SW 1271 (cell line): Measurements from ENCODE around the gene SLC2A9.
A peak's percentile ranks its signal among the peaks of the same experiment; 100 is the strongest.

Source experiments
- DNase-seq, 2 experiments: peaks; one replicate each; lab custom pipeline; 2025; lab: John Stamatoyannopoulos, UW

SLC2A9 gene

DNA sequence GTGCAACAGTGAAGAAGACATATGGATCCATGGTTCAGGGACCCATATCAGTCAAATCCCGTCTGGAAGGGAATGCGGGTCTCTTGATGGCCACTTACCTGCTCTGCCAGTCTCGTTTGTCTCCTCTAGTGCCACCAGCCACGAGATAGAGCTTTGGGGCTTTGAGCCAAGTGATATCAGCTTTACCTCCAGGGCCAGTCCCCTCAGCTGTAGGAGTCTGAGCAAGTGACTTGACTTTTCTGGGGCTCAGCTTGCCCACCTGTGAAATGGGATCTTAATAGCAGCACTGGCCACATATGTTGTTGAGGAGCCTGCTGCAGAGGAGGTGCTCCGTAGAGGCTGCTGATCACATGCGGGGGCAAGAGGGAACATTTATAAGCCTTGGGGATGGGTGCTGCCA lies 1.2 kb downstream of the SLC2A9 start:
- DNase-seq: no peak

- no peak for DNase-seq
Observed at GRCh38 chr4:10019521-10020051, 1.7 kb downstream of the SLC2A9 start.

DNA sequence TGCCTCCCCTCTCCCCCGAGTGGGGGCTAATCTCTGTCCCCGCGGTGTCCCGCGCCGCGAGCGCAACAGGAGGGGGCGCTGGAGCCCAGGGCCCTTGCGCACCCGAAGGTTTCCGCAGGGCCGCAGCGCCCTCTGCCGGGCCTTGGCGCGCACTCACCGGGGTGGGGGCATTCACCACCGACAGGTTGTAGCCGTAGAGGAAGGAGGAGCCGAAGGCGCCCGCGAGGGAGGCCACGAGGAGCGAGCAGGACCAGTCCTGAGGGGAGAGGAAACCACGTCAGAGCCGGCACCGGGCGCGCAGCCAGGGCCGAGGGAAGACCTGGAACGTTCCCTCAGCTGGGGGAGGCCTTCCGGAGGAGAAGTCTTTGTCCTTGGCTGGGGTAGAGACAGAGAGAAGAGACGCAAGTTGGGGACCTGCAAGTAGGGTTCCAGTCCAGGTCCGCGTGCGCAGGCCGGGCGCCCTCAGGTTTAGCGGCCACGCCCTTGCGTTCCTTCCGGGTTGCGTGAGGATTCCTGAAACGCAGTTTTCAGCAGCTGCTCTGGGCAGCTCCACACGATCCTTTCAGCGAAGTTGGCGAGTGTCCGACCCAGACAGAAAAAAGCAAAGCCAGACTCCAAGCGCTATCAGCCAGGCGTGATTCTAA lies 2.4 kb downstream of the SLC2A9 start:
- DNase-seq: peak; percentile 45 to 77

GRCh38 chr4:10017037-10017893 lies 4.0 kb downstream of the SLC2A9 start:
- DNase-seq: no peak

GRCh38 chr4:10016169-10016568 lies 5.1 kb downstream of the SLC2A9 start:
- no peak for DNase-seq

GRCh38 chr4:10015140-10015753 lies 6.0 kb downstream of the SLC2A9 start:
- peak in 1 of 2 experiments; percentile 23 for DNase-seq

GRCh38 chr4:10013722-10014121 lies 7.6 kb downstream of the SLC2A9 start:
- DNase-seq: peak in 1 of 2 experiments; percentile 6

DNA sequence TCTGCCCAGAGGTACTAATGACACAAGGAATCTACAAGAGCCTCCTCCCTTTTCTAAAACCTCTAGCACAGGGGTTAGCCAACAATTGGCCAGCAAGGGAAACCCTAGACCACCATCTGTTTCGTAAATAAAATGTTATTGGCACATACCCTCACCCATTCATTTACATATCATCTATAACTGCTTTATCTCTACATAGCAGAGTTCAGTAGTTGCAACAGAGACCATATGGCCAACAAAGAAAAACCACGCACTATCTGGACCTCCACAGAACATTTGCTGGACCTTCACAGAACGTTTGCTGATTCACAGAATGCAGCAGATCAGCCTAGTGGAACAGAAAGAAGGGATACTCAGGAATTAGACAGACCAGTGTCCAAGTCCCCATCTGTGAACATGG lies 9.4 kb downstream of the SLC2A9 start:
- DNase-seq: no peak

GRCh38 chr4:10011277-10011676 lies 10.0 kb downstream of the SLC2A9 start:
- no peak for DNase-seq

GRCh38 chr4:10009861-10010500 lies 11.3 kb downstream of the SLC2A9 start:
- no peak for DNase-seq

DNA sequence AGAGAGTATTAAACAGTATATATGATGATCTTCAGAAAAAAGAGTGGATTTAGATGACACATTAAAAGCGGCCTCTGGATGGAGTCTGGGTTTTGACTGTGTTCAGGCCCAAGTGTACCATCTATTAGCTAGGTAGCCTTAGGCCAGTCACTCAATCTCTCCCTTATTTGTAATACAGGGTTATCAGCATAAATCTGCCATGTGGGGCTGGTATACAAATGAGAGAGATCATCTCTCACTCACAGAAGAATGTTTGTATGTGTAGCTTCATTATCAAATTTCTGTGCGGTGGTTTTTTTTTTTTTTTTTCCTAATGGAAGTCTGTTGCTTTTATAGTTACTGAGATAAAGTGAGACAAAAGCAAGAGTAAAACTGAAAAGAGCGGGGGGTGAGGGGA lies 12.7 kb downstream of the SLC2A9 start:
- DNase-seq: no peak

DNA sequence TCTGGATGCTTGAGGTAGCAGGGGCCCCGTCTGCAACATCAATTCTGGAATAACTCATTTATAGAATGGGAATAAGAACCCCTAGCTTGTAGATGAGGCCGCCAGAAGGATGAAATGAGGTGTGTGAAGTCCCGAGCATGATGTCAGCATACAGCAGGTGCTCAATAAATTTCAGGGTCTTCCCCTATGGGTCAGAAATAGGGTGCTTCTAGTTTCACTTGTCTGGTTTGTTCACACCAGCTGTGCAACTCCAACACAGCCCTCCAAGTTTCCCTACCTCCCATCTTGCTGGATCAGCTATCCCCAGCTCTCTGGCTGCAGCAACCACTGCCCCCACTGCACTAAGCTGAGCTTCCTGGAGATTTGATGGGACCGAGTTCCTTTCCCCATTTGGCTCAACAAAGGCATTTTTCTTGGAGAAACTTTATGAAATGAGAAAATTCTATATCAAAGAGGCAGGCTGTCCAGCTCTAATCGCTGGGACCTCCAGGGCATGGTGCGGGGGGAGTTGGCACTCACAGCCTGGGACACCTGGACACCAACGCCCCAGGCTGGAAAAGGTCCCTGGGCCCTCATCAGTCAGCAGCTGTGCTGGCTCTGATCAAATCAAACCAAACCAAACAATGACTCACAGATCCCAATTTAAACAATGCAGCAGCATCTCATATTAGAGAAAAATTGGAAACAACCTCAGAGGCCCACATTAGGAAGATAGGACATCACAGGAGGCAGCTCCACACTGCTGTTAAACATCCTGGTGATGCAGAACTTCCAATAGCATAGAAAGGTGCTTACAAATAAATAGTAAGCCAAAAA lies 13.3 kb downstream of the SLC2A9 start:
- DNase-seq: no peak

DNA sequence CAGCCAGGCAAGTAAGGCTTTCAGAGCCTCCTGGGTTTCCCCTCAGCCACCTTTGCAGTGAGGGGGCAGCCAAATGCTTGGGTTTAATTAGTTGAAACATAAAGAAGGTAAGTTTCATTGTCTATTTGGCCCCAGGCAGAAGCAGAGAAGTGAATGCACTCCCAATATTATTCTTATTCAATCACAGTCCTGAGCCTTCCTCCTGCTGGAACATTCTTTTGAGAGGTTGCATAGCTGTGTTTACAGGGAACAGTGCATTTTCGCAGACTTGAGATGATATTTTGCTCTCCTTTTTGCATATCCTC lies 13.9 kb downstream of the SLC2A9 start:
- DNase-seq: no peak

DNA sequence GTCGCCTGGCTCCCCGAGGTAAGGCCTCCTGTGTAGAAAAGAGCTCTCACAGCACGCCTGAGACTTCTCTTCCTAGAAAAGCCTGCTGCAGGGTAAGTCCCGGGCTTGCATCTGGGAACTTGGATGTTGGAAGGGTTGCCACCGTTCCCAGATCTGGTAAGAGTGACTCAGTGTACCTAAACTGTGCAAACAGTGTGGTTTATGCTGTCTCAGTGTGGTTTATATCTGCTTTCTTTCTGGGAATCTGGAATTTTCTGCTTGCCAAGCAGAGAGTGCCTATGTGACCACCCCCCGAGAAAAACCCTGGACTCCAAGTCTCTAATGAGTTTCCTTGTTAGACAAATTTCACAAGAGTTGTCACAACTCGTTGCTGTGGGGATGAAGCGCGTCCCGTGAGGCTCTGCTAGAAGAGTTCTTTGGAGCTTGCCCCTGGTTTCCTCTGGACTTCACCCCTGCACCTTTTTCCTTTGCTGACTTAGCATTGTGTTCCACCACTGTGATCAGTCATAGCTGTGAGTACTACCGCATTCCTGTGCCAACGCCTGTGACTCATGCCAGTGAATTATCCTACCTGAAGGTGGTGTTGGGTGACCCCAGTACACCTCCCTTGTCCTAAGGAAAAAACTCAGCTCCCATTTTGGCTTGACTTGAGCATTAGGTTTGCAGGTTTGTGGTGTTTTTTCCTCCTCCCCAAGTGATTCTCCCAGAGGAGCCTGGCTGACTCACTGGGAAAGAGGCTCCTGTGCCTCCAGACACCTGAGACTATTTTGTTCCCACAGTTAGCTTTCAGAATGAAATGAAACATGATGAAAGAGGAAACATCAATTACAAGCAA lies 14.5 kb downstream of the SLC2A9 start:
- DNase-seq: no peak

DNA sequence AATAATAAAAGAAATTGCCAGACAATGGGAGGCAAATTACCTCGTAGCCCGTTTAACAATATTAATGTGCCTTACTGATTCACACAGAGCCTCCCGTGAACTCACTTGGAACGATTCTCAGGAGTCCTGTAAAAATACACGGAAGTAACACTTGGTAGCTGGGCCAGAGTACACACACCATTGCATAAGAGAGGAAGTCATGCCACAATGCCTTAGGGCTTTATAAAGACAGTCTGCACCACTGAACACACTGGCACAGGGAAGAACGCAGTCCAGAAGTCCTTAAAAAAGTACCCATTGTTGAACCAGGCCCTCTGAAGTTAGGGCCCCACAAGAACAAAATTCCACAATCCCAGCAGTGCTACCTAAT lies 15.1 kb downstream of the SLC2A9 start:
- DNase-seq: no peak

GRCh38 chr4:10005632-10006031 lies 15.7 kb downstream of the SLC2A9 start:
- no peak for DNase-seq

GRCh38 chr4:10003666-10004065 lies 17.6 kb downstream of the SLC2A9 start:
- no peak for DNase-seq

- no peak for DNase-seq
Observed at GRCh38 chr4:10002278-10002677, 19.0 kb downstream of the SLC2A9 start.

GRCh38 chr4:10001757-10002156 lies 19.5 kb downstream of the SLC2A9 start:
- no peak for DNase-seq

DNA sequence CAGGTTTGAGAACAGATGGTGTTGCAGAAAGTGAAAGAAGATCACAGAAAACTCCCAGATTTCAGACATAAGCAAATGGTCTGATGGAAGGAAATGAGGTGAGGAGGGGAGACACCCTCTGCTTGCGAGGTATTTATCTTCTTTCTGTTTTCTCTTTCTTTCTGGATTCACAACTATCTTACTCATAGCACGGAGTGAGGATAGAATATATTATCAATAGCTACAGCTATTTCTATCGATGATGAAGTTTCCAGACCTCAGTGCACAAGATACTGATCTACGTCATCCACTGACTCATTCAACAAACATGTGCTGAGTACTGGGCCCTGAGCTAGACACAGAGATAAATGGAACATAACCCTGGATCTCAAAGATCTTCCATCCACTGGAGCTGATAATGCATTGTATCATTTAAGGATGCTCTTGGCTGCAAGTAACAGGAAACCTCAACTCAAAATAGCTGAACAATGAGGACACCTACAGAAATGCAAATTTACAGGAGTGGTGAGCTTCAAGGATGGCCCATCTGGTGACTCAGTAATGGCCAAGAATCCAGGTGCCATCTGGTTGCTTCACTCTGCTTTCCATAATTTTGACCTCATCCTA lies 21.2 kb downstream of the SLC2A9 start:
- no peak for DNase-seq
